HG02870 (cell line): ENCODE measurements around the gene ZNF385B.
"Not testable (repeated sequence)": the region's sequence is repeated elsewhere in the genome, so short reads cannot be mapped to it uniquely, and the experiment has no call there.

Experiments used
- ATAC-seq: cut with Tn5 transposase; IDR thresholded peaks from one replicate; pipeline ENCODE4 v1.9.1; 2021; ENCODE audit warnings: mild to moderate bottlenecking, moderate library complexity; ENCODE audit not compliant: unreplicated experiment

Gene ZNF385B

GRCh38 chr2:179861416-179862067 lies at the start of gene ZNF385B:
Gene ZNF385B (minus strand): TSS chr2:179861612.
- peak; percentile 31 for ATAC-seq

GRCh38 chr2:179910735-179911113 lies 49.3 kb upstream of the ZNF385B start:
- ATAC-seq: no peak

GRCh38 chr2:179909845-179910734 lies 48.7 kb upstream of the ZNF385B start:
- no peak for ATAC-seq

- no peak for ATAC-seq
Observed at GRCh38 chr2:179900655-179901054, 39.2 kb upstream of the ZNF385B start.

GRCh38 chr2:179899666-179900065 lies 38.3 kb upstream of the ZNF385B start:
- ATAC-seq: no peak

- ATAC-seq: peak; percentile 98
Observed at GRCh38 chr2:179898873-179899272, 37.5 kb upstream of the ZNF385B start.

GRCh38 chr2:179893616-179894015 lies 32.2 kb upstream of the ZNF385B start:
- ATAC-seq: no peak

GRCh38 chr2:179891237-179891636 lies 29.8 kb upstream of the ZNF385B start:
- no peak for ATAC-seq

- ATAC-seq: no peak
Observed at GRCh38 chr2:179890666-179891065, 29.3 kb upstream of the ZNF385B start.

GRCh38 chr2:179888642-179889041 lies 27.2 kb upstream of the ZNF385B start:
- not testable (repeated sequence) for ATAC-seq

GRCh38 chr2:179884193-179884592 lies 22.8 kb upstream of the ZNF385B start:
- no peak for ATAC-seq

GRCh38 chr2:179882851-179883806 lies 21.7 kb upstream of the ZNF385B start:
- ATAC-seq: no peak

GRCh38 chr2:179877601-179878364 lies 16.4 kb upstream of the ZNF385B start:
- ATAC-seq: no peak

- ATAC-seq: no peak
Observed at GRCh38 chr2:179876266-179876665, 14.9 kb upstream of the ZNF385B start.

- no peak for ATAC-seq
Observed at GRCh38 chr2:179875864-179876263, 14.5 kb upstream of the ZNF385B start.

GRCh38 chr2:179862898-179863458 lies 1.6 kb upstream of the ZNF385B start:
- no peak for ATAC-seq

GRCh38 chr2:179861027-179861415 lies 391 bp downstream of the ZNF385B start:
- peak; percentile 36 for ATAC-seq

GRCh38 chr2:179860255-179861026 lies 971 bp downstream of the ZNF385B start:
- no peak for ATAC-seq

- no peak for ATAC-seq
Observed at GRCh38 chr2:179859523-179859922, 1.9 kb downstream of the ZNF385B start.
